ENCODE results near the gene PDCD6IP.
A peak's percentile ranks its signal among the peaks of the same experiment; 100 is the strongest.

Gene PDCD6IP

DNA sequence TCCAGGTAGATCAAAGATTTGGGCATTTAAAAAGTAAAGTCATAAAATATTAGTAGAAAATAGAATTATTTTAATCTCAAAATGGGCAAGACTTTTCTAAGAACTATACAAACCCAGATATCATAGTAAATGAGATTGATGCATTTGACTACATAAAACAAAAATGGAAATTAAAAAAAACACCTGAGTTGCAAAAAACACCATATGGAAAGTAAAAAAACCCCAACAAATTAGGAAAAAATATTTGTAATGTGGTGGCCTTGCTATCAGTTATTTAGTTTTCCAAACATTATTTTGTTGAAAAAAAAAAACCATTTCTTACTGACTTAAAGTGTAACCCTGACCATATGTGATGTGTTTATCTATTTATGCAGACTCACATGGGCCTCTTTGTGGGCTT is 97.2 kb downstream of the PDCD6IP start:
- no peak for DNase-seq (ENCODE audit: low spot score)

DNA sequence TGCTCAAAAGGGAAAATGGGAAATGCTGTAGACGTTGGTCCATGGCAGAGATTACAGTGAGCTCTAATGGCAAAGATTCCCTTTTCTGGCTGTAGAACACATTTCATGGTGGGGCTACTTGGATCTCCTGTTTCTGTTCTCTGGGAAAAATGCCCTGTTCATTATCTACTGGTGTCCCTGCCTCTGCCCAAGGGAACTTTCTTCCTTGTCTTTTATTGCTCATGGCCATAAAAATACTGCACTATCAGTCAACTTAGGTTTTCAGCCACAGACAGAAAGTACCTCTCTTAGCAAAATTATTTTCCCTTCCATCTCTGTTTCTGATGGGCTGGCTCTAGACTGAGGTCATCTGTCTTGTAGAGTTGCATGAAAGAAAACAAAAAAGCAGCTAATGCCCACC is 98.9 kb downstream of the PDCD6IP start:
- DNase-seq (ENCODE audit: low spot score), result no peak

DNA sequence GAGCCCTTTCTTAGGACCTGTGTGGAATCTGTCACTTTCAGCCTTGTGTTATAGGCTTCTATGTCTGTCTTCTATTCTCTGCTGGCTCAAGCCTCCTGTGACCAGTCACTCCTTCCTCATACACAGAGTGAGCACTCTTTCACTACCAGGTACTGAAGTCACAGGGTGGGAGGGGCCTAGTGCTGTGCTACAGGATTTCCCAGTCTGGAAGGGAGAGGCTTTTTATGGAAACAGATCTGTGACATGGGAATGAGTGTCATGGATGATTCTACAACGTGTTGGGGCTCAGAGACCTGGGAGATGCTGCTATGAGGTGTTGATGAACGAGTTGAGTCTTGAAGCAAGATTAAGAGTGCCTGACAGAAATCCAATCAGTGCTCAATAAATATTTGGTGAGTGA is 100.5 kb downstream of the PDCD6IP start:
- DNase-seq (ENCODE audit: low spot score), result no peak

DNA sequence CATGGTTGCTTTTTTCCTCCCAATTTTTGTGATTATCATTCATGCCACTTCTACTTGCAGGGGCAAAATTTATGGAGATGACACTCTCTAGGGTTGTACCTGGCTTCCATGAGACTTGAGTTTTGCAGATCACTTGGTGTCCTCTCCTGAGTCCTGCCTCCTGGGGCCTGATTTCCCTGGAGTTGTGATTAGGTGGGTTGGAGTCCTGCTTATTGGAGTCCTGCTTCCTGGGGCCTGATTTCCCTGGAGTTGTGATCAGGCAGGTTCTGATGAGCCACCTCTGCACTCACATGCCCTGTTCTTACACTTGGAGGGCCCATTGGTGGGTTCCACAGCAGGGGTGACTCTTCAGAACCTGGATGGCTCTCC is 102.0 kb downstream of the PDCD6IP start:
- DNase-seq (ENCODE audit: low spot score), result no peak

DNA sequence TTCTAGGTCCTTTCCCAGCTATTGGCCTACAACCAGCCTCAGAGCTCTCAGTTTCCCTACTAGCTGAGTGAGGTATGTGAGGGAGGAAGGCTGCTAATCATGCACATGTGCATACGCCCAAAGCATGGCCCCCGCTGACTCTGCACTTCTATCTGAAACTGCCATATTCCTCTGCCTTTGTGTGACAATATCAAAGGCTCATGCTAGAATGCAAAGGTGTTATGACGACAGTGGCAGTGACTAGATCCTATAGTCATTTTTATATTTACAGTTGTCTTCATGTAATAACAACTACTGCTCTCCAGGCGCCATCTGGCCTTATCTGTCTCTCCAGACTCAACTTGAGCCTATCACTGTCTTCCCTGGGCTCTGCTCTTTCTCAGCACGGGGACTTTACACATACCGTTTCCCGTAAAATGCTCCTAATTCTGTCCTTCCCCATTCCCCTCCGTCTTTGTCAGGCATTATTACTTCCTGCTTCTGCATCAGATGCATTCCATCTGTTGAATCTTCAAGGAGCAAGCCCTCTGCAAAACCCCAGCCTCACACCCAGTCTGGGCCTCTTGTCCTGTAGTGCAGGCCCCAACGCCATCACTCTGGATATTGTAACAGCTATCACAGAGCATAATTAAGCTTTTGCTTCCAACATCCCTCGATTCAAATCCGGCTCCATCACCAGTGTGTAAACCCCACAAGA is 102.5 kb downstream of the PDCD6IP start:
- no peak for DNase-seq (ENCODE audit: low spot score)

DNA sequence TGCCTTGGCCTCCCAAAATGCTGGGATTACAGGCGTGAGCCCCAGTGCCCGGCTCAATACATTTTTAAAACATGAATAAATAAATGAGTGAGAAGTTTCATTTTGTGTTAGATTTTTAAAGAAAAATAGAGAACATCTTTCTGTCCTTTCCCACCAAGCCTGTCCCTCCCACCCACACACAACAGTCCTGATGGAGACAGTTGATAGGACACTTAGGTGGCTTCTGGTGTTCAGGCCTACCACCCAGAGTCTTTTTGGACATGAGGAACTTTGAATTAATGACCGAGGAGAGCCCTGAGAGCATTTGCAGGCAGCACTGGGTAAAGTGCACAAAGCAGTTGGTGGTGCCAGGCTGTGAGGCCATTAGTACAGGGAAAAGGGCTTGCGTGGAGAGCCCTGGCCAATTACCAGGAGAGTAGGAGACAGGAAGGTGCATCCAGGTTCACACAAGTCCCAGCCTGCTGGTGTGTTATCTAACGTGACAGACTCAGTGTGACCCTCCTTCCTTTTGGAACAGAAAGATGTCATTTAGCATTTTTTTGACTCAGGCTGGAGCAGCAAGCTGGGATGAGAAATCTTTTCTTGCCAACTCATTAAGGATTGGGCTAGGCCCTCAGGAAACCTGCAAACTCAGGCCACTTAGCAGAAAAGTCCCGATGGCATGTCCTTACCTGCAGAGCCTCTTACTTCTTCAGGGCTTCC is 103.6 kb downstream of the PDCD6IP start:
- no peak for DNase-seq (ENCODE audit: low spot score)

DNA sequence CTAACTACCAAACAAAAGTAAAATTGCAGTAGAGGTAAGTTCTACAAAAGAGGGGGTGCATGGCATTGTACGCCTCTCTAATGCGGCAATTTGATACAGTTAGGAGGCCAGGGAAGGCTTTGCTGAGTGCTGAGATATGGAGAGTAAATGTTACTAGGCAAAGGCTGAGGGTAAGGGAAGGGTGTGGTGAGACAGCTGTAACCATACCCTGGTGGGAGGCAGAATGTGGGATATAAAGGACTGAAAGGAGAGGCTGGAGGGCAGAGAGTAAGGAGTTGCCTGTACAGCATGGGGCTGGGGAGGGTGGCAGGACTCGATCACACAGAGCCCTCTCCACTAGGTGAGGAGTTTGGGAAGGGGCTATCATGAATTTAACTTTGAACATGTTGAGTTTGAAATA is 106.3 kb downstream of the PDCD6IP start:
- no peak for DNase-seq (ENCODE audit: low spot score)

DNA sequence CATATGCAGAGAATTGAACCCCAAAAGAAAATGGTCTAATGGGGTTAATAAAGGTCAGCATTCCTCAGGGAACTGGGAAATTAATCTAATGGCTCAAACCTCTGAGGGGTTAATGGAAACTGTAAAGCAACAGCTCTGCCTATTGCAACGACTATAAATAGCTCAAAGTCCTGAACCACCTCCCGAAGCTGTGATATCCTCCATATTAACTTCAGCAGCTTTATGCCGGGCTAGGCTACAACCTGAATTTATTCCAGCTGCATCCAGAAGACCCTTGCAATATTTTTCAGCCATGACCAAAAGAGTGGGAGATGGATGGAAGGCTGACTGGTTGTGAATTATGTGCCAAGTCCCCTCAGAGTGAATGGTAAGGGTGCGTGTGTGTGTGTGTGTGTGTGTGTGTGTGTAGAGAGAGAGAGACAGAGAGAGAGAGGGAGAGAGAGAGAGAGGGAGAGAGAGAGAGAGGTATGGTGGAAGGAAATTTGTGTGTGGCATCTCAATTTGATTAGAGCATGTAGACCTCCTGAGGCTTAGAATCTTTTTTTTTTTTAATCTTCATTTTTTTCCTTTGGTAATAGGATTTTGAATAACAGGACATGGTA is 109.9 kb downstream of the PDCD6IP start:
- DNase-seq (ENCODE audit: low spot score), result no peak

DNA sequence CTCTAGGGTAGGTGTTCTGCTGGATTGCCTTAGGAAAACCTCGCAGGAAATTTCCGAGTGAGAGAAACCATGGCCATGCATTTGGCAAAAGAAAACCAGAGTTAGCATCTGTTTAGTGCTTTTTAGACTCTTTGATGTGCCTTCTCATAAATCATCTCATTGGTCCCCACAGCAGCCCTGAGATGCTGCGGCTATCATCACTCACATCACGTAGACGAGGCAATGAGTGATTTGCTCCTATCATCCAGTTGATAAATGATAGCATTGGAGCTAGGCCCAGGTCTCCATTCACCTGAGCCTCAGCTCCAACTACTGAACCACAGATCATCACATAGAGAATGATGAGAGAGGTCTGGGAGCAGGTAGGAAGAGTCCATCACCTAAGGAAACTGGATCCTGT is 111.1 kb downstream of the PDCD6IP start:
- DNase-seq (ENCODE audit: low spot score), result no peak

DNA sequence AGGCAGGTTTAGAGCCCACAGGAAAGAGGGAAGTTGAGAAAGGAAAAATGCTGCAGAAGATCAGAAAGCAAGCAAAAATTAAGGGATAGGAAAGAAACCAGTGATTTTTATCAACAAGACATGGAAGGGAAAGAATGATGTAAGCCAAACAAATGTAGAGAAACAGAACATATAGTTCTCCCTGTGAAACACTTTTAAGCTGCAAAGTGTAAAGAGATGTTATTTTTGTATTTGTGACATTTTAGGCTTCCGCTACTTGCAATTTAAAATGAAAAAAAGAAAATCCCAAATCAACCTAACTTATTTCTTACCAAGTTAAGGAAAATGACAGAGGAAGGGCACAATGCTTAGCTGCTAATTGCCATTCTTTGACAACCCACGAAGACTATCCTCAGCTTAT is 111.6 kb downstream of the PDCD6IP start:
- DNase-seq (ENCODE audit: low spot score), result no peak

DNA sequence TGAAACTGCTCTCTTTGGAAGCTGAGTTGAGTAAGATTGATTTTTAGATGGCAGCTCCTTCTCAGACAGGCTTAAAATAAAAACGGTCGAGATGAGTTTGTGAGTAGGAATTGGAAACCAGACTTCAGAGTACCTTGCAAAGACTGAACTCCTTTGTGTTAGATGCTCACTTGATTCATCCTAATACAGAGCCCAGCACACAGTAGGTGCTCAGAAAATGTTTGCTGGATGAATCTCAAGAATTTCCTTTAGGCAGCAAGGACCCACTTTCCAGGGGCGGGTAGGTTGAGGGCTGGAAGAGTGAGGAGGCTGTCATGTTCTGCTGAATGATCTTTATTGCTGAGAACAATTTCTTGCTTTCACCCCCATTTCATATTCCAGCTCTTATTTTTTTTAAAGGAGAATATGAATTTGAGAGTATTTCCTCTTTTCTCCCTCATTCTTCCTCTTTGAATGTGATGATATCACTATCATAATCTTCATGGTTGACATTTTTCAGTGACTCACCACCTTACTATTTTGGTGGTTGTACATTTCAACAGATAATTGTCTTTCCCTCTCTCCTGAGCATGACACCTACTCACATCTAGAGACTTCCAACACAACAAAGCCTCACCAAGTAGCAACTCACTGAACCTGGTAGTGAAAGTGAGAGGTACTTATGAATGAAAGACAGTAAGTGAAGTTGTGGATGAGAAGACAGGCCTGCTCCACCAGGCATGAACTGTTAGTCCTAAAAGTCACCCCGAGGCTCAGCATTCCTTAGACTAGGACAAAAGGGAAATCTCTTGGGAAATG is 113.3 kb downstream of the PDCD6IP start:
- DNase-seq (ENCODE audit: low spot score), result peak; percentile 23

DNA sequence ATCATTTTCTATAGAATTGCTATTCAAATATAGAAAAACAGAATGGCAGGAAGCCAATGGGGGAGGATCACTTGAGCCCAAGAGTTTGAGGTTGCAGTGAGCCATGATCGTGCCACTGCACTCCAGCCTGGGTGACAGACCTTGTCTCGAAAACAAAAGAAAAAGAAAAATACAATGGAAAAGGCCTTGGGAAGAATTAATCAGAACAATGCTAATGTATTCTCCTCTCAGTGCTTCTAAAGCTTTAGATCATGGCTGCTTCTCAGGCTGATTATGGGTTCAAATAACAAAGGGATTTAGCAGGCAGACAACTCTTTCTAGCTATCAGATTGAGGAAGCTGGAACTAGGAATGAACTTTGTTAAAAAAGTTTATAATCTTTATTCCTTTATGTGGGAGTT is 115.8 kb downstream of the PDCD6IP start:
- DNase-seq (ENCODE audit: low spot score), result no peak

DNA sequence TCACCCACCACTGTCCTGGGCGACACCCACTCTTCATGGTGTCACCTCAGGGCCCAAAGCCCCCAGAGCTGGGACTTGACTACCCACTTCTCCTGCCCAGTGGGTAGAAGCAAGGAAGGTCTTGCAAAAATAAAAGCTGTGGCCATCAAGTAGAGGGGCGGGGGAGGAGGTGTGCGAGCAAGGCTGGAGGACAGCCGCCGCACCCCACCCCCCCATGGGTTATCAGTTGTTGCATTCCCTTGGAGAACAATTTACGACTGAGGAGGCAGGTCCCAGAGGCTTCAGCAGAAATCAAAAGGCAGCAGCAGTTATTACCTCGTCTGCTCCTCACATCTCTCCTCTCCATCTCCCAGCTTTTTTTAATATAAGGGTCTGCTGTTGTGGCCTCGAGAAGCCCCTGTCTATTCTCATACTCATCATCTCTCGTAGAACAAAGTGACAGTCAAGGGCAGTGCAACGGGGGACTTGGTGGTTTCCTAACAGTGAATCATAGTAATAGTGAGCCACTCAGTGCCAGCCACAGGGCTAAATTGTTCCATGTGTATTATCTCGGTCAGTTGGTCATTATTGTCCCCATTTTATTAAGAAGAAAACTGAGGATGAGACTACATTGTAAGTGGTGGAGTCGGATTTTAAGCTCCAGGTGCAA is 116.4 kb downstream of the PDCD6IP start:
- DNase-seq (ENCODE audit: low spot score), result no peak

DNA sequence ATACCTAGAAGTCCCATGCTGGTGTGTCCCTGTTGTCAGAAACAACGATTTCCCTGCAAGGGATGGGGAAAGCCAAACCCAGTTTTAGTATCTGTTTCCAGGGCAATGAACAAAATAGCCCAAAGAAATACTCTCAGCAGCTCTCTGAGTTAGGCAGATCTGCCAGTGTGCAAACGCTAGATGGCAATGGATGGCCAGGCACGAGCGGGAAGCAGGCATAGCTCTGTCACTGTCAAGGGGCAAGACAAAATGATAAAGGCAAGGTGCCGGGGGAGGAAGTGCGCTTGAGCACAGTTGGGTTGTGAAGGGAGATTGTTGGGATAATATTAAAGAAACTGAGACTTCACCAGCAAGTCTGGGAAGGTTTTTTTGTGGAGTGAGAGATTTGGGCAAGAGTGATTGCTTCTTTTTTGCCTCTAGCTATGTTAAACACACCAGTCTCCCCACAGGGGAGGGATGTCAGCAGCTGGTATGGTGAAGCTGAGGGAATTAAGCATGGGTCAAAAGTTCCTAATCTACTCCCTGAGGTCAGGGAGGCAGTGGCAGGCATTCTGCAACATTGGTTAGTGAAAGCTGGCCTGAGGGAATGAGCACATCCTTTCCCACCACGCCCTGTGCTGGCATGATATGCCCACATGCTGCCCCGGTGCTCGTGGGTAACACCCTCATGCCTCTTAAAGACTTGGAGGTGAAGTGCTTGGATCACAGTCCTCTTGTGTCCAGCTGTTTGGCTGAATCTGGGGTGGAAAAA is 117.5 kb downstream of the PDCD6IP start:
- no peak for DNase-seq (ENCODE audit: low spot score)

DNA sequence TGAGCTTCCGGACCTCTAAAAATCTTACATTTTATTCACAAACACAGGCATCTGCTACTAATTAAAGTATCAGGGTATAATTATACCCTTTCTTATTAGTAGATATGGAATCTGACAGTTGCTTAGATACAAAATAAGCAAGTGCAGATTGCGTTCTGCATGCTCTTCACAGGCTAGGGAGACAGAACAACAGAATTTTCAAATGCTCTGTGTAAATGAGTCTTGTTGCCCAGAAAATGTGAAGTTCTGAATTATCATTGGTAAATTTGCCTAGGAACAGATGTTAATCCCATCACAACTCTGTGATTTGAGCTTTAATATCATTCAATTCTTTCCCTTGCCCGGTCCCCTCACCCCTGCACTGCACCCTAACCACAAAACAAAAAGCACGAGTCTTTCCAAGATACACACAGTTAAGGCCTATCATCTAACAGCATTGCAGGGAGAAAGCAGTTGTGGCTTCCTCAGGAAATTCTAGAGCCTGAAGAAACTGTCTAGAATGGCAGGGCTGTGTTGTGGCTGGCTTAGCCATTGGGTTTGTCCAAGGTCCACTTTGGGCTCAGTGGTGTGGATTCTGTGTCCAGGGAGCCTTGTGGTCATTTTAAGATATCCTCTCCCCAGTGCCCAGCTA is 119.8 kb downstream of the PDCD6IP start:
- no peak for DNase-seq (ENCODE audit: low spot score)
